ENCODE data around the gene MAP4.

MAP4 gene

GRCh38 chr3:47961036-47961435, 55.2 kb downstream of the MAP4 start:
- DNase-seq, result no peak

- DNase-seq, result no peak
Measured at GRCh38 chr3:47956521-47956920, 59.7 kb downstream of the MAP4 start.

DNA sequence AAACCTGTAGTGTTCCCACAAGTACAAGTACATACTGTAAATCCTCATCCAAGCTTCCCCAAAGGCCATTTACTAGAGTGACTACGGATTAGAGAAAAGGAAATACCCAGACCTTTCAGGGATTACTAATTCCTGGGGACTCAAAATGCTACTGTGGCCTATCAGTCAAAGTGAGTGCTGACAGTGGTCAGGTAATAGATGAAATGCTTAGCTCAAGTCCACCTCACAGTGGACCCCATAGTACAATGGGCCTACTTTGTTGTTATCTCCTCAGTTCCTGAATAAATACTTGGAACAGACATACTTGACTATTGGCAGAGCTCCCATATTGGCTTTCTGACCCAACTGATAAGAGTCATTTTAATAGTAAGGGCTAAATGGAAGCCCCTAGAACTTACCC, 61.6 kb downstream of the MAP4 start:
- no peak for DNase-seq

- no peak for DNase-seq
Measured at GRCh38 chr3:47950453-47951169, 65.6 kb downstream of the MAP4 start.

- no peak for DNase-seq
Measured at GRCh38 chr3:47949979-47950378, 66.2 kb downstream of the MAP4 start.

DNA sequence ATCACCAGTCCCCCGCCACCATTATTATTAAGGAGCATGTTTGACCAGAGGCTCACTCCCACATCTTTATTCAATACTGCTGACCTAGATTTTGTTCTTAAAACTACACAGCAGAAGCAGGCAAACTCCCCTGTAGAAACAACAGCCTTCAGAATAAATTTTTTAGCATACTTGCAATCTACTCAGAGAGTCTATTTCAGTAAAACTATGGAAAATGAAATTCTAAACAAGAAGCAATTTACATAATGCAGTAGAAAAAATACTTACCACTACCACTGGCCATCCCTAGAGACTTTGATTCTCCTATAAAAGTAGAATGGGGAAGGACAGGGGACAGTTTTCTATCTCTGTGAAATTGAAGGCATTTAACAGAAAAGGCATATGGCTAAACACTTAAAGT, 76.0 kb downstream of the MAP4 start:
- no peak for DNase-seq

GRCh38 chr3:47932421-47932820, 83.8 kb downstream of the MAP4 start:
- no peak for DNase-seq

DNA sequence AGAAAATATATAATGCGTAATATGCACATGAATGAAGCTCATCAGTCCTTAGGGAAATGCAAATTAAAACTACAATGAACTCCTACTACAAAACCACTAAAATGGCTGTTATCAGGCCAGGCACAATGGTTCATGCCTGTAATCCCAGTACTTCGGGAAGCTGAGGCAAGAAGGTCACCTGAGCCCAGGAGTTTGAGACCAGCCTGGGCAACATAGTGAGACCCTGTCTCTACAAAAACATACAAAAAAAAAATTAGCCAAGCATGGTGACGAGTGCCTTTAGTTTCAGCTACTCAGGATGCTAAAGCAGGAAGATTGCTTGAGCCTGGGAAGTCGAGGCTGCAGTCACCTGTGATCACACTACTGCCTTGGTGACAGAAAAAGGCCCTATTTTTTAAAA, 85.2 kb downstream of the MAP4 start:
- DNase-seq, result no peak

GRCh38 chr3:47916696-47917095, 99.5 kb downstream of the MAP4 start:
- no peak for DNase-seq

DNA sequence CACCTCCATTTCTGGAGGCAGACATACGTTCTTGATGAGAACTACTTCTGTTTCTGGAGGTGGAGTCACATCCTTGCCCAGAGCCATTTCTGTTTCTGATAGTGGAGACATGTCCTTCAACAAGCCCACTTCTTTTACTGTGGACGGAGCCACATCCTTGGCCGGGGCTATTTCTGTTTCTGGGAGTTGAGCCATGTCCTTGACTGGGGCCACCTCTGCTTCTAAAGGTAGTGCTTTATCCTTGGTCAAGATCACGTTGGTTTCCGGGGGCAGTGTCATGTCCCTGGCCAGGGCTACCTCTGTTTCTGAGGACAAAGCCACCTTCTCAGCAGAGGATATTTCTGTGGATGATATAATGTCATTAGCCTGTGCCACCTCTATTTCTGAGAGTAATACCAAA, 100.0 kb downstream of the MAP4 start:
- no peak for DNase-seq

DNA sequence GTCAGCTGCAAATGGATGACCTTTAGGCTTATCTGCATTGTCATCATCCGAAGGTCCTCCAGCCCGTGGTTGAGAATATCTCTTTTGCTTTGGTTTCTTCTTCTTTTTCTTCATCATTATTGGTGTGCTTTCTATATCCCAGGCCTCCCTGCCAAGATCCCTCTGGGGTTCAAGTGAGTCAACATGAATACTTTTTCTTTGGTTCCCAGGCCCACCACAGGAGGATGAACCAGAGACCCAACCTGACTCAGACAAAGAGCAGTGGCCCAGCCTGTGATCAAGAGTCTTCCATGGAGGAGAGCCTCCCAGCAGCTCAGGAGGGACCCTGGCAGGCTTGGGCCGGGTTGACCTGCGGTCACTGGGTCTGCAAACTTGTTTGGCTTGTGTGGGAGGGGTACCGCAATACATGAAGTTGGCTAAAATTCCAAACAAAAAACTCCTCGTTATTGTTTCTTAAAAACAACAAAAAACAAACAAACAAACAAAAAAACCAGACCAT, 104.2 kb downstream of the MAP4 start:
- DNase-seq, result no peak

DNA sequence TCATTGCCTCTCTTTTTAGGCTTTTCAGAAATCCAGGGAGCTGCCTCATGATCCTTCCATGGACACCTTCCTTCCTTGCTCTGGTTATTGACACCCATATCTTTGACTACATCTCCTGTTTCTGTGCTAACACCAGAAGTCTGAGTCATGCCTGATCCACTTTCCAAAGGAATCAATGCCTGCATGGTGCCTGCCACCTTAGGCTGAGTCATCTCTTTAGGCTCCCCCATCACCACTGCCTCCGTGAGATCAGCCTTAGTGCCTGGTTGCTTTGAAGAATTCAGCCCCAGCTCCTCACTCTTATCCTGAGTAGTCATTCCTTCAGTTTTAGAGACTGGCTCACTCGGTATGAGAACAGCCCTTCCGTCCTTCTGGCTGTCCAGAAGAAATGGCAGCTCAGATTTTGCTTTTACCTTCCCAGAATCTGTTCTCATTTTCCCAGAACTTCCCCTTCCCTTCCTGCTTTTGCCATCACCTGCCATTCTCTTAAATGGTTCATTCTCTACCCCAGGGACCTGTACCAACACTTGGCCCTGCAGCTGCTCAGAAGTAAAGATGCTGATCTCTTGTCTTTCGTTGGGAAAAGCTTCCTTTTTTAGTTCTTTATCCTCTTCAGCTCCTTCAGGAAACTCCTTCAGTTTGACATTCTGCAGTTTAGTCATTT, 105.3 kb downstream of the MAP4 start:
- no peak for DNase-seq

DNA sequence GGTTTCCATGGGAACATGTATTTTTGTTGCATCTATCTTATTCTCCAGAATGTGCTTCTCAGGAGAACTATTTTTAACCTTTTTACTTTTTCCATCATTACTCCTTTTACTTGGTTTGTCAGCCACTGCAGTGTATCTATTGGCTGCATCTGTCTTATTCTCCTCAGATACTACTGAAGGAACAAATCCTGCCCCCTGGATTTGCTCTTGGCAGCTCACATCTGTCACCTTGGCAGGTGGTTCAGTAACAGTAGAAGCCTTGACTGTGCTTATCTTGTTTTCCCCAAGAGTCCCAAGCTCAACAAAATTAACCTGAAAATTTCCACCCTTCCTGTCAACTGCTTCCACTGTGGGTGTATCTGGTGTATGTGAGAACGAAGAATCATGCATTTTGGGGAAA, 106.0 kb downstream of the MAP4 start:
- DNase-seq, result no peak

DNA sequence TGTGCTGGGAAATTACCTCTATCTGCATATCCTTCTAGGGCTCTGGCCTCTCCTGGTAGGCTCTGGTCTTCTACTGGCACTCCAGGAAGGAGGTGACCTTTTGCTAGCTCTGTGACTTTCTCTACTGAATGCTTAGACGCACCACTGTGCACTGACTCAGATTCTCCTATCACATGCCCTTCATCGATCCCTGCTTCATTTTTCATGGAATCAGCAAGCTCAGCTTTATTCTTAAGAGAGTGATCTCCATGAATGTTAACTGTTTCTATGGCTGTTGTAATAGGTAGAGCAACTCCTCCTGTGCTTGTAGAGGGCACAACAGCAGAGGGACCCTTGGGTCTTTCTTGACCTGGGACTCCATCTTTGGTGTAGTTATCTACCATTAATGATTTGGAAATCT, 106.6 kb downstream of the MAP4 start:
- no peak for DNase-seq

DNA sequence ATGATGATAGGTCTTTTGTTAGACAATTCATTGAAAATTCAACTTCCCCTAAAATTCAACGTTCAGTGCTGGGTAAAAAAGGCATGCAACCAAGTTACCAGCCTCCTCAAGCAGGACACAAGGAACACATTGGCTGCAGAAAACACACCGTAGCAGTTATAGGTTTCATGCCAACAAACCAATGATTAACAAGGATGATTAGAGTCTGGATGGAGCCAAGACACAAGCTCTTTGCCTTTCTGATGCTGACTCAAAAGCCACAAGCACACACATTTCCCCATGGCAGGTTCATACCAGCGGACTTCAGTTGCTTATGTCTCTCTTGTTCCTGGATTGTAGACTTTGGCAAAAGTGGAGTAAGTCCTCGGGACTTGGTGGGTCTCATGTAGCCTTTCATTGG, 107.5 kb downstream of the MAP4 start:
- DNase-seq, result no peak

DNA sequence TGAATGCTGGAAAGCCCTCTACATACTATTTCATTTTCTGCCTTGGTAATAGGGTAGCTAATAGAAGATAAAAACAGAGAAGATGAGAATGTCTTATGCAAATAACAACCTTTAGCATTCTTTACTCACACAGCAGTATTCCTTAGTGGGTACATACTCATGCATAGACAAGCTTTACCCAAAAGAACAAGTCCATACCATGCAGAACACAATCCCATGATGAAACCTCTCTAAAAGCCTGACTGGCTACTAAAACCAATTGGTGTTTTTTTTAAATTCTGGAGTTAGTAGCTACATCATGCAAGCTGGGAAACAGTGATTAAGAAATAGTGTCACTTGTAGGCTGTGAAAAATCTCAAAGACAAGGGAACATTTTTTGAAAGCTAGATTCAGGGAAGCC, 108.4 kb downstream of the MAP4 start:
- no peak for DNase-seq

GRCh38 chr3:47902746-47903145, 113.5 kb downstream of the MAP4 start:
- no peak for DNase-seq

GRCh38 chr3:47901280-47901833, 114.9 kb downstream of the MAP4 start:
- DNase-seq, result no peak

GRCh38 chr3:47899495-47900108, 116.6 kb downstream of the MAP4 start:
- peak; percentile 18 for DNase-seq

GRCh38 chr3:47897954-47898353, 118.3 kb downstream of the MAP4 start:
- DNase-seq, result no peak

GRCh38 chr3:47896736-47897135, 119.5 kb downstream of the MAP4 start:
- DNase-seq, result no peak

DNA sequence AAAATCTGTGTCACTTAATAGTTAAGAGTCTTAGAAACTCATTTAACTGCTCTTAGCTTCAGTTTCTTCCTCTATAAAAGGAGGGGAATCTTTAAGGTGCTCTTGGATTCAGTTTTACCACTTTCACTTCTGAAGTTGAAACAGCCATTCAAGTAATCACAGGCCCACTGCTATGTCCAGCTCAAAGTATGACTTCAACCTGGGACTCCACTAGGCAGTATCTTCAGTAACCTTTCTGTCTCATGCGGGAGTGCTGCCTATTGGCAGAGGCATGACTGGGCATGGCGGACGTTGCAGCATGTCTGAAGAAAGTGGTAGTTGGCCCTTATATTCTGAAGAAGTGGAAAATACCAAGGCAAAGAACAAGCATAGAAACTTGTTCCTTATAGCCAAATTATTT, 121.0 kb downstream of the MAP4 start:
- DNase-seq, result no peak

- DNase-seq, result peak; percentile 21
Measured at GRCh38 chr3:47892286-47893040, 123.8 kb downstream of the MAP4 start.
